Fibroblast of lung (primary cell): ENCODE results near the gene SFN. TPM values are rescaled to one million over a fixed set of nuclear protein-coding genes. Genes with fewer than 3 reads are reported as not detected.

Source experiments
- DNase-seq, 2 donors: peaks; one replicate each; pipeline versions ENCODE4 v3.0.0 to v3.0.0-alpha.2; 2010; ENCODE audit warnings: low read depth in 2 of 2
- H2AFZ ChIP-seq: 2 replicates; pipeline ENCODE4 v1.5.1; 2012; ENCODE audit warnings: low read length, control low read depth, inconsistent platforms
- H3K27ac ChIP-seq: 2 replicates; pipeline ENCODE4 v1.5.1; 2011; ENCODE audit warnings: low read length, control low read depth; ENCODE audit not compliant: insufficient read depth
- H3K27me3 ChIP-seq: 2 replicates; pipeline ENCODE4 v1.5.1; 2011; ENCODE audit warnings: mild to moderate bottlenecking, low read length; ENCODE audit not compliant: control insufficient read depth, insufficient read depth
- H3K36me3 ChIP-seq: 2 replicates; pipeline ENCODE4 v1.5.1; 2011; ENCODE audit warnings: low read length; ENCODE audit not compliant: control insufficient read depth, insufficient read depth
- H3K4me1 ChIP-seq: 2 replicates; pipeline ENCODE4 v1.5.1; 2011; ENCODE audit warnings: low read length; ENCODE audit not compliant: control insufficient read depth, insufficient read depth; ENCODE audit errors: extremely low read depth
- H3K4me2 ChIP-seq: 2 replicates; pipeline ENCODE4 v1.5.1; 2011; ENCODE audit warnings: low read length, control low read depth; ENCODE audit not compliant: insufficient read depth; ENCODE audit errors: extremely low read depth
- H3K4me3 ChIP-seq, 4 experiments: fragments of 200-600 bp in 1 of 4; sonication (generic) in 1 of 4; replicated peaks in 1 of 4; 2 replicates each; pipeline ENCODE4 v1.5.1; 2011 to 2016; ENCODE audit warnings: low read length in 4 of 4, low read depth in 3 of 4, mild to moderate bottlenecking in 3 of 4, control low read depth in 2 of 4, inconsistent platforms in 1 of 4, mixed read lengths in 1 of 4; ENCODE audit not compliant: insufficient read depth in 1 of 4; ENCODE audit errors: control extremely low read depth in 1 of 4
- H3K79me2 ChIP-seq: 2 replicates; pipeline ENCODE4 v1.5.1; 2012; ENCODE audit warnings: mild to moderate bottlenecking, low read length, inconsistent platforms; ENCODE audit not compliant: control insufficient read depth, insufficient read depth
- H3K9ac ChIP-seq: 2 replicates; pipeline ENCODE4 v1.5.1; 2011; ENCODE audit warnings: mild to moderate bottlenecking, low read length, control low read depth; ENCODE audit not compliant: insufficient read depth
- H3K9me3 ChIP-seq: 2 replicates; pipeline ENCODE4 v1.5.1; 2012; ENCODE audit warnings: low read depth, low read length; ENCODE audit not compliant: control insufficient read depth, insufficient read depth
- H4K20me1 ChIP-seq: 2 replicates; pipeline ENCODE4 v1.5.1; 2011; ENCODE audit warnings: low read length; ENCODE audit not compliant: control insufficient read depth, insufficient read depth; ENCODE audit errors: extremely low read depth
- EZH2 ChIP-seq: IDR thresholded peaks from 2 replicates; pipeline ENCODE4 v1.5.1; 2012; ENCODE audit warnings: low read length, control low read depth, mild to moderate bottlenecking; ENCODE audit errors: missing control alignments
- polyA plus RNA-seq, 2 donors: library from polyadenylated mRNA; depleted of rRNA in 1 of 2; stranded (reverse) in 1 of 2; unstranded in 1 of 2; fragments of >200 nt; gene quantifications; 2 replicates each; pipeline ENCODE4 v1.2.1, GENCODE V29; 2011 to 2012; ENCODE audit warnings: missing spikeins in 1 of 2
- total RNA-seq: library from RNA; depleted of rRNA; stranded (reverse); fragments of >200 nt; gene quantifications from 2 replicates; pipeline ENCODE4 v1.2.1, GENCODE V29; 2014
- TF ChIP-seq, protein P1 (sequence below), 2 donors: IDR thresholded peaks in 1 of 2; conservative IDR thresholded peaks in 1 of 2; 1 replicate in 1 of 2; 2 replicates in 1 of 2; pipeline ENCODE4 v1.5.1; 2011 to 2012; ENCODE audit warnings: low read length in 2 of 2, control low read depth in 1 of 2, inconsistent platforms in 1 of 2, low read depth in 1 of 2, mild to moderate bottlenecking in 1 of 2

The SFN gene
- total and polyA plus RNA-seq, 2 donors (not counting 1 experiment from before 2014, with no cell fraction given), result 0.19 TPM; not detected in 1

DNA sequence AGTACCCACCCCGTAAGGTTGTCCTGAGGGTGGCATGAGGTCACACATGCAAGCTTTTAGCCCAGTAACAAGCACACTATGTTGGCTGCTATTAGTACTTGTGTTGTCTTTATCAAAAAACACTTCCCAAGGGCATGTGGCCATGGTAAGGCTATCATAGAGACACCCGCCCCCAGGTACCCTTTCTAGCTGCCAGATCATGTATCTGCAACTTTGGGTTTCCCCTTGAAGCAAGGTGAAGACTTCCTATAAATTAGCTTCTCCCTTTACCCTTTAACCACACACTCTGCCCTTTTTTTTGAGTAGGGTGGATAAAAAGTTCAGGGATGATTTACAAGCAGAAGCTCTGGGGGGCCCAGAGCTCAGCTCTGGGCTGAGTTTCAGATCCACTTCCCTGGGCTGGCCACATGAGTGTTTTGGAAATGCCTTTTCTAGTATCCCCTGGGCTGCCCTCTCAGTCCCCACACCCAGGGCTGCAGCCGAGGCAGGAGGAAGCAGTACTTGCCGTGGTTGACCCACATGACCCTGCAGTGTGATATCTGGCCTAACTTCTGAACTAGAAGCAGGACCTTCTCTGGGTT lies 34.4 kb upstream of the SFN start:
- Histone ChIP-seq H3K27ac (no peak overlapping the region), H3K9me3 (no peaks in the 10 kb centered on the region), H3K4me1 (peaks cover 11% of the 10 kb centered on the region), H3K4me3 (peak overlapping the region in 2 of 4 experiments; percentile 4 to 28), H3K79me2 (peaks cover 36% of the 10 kb centered on the region), H3K9ac (no peak overlapping the region), H2AFZ (no peak overlapping the region), H3K27me3 (no peaks in the 10 kb centered on the region), H3K4me2 (peak overlapping the region; percentile 55), H3K36me3 (peaks cover 13% of the 10 kb centered on the region), H4K20me1 (no peaks in the 10 kb centered on the region)
- DNase-seq, result no peak
- TF ChIP-seq, protein P1, sequence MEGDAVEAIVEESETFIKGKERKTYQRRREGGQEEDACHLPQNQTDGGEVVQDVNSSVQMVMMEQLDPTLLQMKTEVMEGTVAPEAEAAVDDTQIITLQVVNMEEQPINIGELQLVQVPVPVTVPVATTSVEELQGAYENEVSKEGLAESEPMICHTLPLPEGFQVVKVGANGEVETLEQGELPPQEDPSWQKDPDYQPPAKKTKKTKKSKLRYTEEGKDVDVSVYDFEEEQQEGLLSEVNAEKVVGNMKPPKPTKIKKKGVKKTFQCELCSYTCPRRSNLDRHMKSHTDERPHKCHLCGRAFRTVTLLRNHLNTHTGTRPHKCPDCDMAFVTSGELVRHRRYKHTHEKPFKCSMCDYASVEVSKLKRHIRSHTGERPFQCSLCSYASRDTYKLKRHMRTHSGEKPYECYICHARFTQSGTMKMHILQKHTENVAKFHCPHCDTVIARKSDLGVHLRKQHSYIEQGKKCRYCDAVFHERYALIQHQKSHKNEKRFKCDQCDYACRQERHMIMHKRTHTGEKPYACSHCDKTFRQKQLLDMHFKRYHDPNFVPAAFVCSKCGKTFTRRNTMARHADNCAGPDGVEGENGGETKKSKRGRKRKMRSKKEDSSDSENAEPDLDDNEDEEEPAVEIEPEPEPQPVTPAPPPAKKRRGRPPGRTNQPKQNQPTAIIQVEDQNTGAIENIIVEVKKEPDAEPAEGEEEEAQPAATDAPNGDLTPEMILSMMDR (conservative IDR thresholded peaks at IDR 0.05 in 1 of 2, IDR thresholded peaks at IDR 0.05 in 1 of 2; ENCODE audit: low read depth in 1 of 2, low read length in 2 of 2), result no peak
- no peak for TF ChIP-seq EZH2

DNA sequence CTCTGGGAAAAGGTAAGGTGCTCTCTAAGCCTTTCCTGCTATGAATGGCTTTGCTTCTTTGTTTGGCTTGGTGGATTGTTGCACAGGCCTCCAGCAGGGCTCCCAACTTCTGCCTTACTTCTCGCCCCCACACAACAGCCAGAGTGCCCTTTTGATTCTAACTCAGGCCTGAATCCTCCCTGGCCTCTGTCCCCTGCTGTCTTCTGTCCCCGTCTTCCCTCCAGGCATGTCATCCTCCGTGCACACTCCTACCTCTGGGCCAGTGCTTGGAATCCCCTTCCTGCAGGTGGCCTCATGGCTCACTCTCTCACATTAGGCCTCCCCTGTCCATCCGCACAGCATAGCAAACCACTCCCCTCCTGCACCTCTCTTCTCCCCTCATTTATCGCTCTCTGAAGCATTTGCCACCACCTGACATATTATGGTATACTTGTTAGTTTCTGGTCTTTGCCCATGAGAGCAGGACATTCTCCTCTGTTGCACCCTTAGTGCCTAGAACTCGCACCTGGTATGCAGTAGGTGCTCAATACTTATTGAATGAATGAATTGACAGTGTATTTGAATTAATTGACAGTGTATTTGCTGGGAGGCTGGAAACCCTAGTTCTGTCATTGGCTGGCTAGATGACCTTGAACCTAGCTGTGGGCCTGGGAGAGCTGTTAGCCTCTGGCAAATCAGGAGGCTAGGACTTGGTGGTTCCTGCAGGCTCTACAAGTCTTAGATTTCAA lies 33.6 kb upstream of the SFN start:
- Histone ChIP-seq H3K4me1 (peaks cover 11% of the 10 kb centered on the region), H3K4me3 (no peak overlapping the region), H3K36me3 (peaks cover 19% of the 10 kb centered on the region), H3K27ac (no peak overlapping the region), H3K27me3 (no peaks in the 10 kb centered on the region), H4K20me1 (no peaks in the 10 kb centered on the region), H3K9me3 (no peaks in the 10 kb centered on the region), H3K9ac (no peak overlapping the region), H2AFZ (no peak overlapping the region), H3K79me2 (peaks cover 36% of the 10 kb centered on the region), H3K4me2 (peak overlapping the region; percentile 48)
- no peak for TF ChIP-seq EZH2
- TF ChIP-seq, protein P1 (conservative IDR thresholded peaks at IDR 0.05 in 1 of 2, IDR thresholded peaks at IDR 0.05 in 1 of 2; ENCODE audit: low read depth in 1 of 2, low read length in 2 of 2), result no peak
- DNase-seq, result no peak

DNA sequence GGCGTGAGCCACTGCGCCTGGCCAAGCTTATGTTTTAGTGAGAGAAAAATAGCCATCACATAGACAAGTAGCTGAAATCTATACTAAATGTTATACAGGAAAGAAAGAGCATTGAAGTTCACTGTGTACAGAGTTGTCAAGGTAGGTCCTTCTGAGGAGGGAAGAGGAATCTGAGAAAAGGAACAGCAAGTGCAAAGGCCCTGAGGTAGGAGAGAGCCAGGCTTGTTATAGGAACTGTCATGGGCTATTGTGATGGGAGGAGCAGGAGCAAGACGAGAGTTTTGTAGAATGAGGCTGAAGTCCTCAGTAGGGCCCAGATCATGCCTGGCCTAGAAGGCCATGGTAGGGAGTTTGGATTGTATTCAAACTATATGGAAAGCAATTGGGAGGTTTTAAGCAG lies 31.9 kb upstream of the SFN start:
- Histone ChIP-seq H3K79me2 (peaks cover 36% of the 10 kb centered on the region), H4K20me1 (no peaks in the 10 kb centered on the region), H3K36me3 (peaks cover 26% of the 10 kb centered on the region)

More for the DNA sequence above, 31.9 kb upstream of the SFN start:
- Histone ChIP-seq H3K4me3 (no peak overlapping the region), H3K4me2 (no peak overlapping the region), H3K4me1 (peaks cover 9% of the 10 kb centered on the region), H3K9me3 (no peaks in the 10 kb centered on the region), H3K27ac (no peak overlapping the region), H2AFZ (no peak overlapping the region), H3K27me3 (no peaks in the 10 kb centered on the region), H3K9ac (no peak overlapping the region)
- TF ChIP-seq, protein P1 (conservative IDR thresholded peaks at IDR 0.05 in 1 of 2, IDR thresholded peaks at IDR 0.05 in 1 of 2; ENCODE audit: low read depth in 1 of 2, low read length in 2 of 2), result no peak
- no peak for TF ChIP-seq EZH2
- DNase-seq, result no peak
